Endothelial cell (in vitro differentiated cells): ENCODE measurements around the gene RIMS3. TPM values are rescaled to one million over a fixed set of nuclear protein-coding genes. Genes with fewer than 3 reads are reported as not detected.
"Not testable (repeated sequence)": the region's sequence is repeated elsewhere in the genome, so short reads cannot be mapped to it uniquely, and the experiment has no call there.

ENCODE experiments used
- DNase-seq: peaks from one replicate; pipeline ENCODE4 v3.0.0; 2021; ENCODE audit warnings: low spot score
- H3K27ac Mint-ChIP-seq: one replicate; pipeline ENCODE4 v1.8.0; 2021; ENCODE audit warnings: mixed read lengths, inconsistent platforms; ENCODE audit not compliant: unreplicated experiment
- H3K27me3 Mint-ChIP-seq: one replicate; pipeline ENCODE4 v1.8.0; 2021; ENCODE audit warnings: mild to moderate bottlenecking, moderate library complexity, mixed read lengths, inconsistent platforms; ENCODE audit not compliant: unreplicated experiment
- H3K36me3 Mint-ChIP-seq: one replicate; pipeline ENCODE4 v1.8.0; 2021; ENCODE audit warnings: mild to moderate bottlenecking, low read depth, mixed read lengths, inconsistent platforms; ENCODE audit not compliant: unreplicated experiment
- H3K4me1 Mint-ChIP-seq: one replicate; pipeline ENCODE4 v1.8.0; 2021; ENCODE audit warnings: mild to moderate bottlenecking, mixed read lengths, inconsistent platforms; ENCODE audit not compliant: unreplicated experiment
- H3K4me3 Mint-ChIP-seq: one replicate; pipeline ENCODE4 v1.8.0; 2021; ENCODE audit warnings: mild to moderate bottlenecking, mixed read lengths, inconsistent platforms; ENCODE audit not compliant: unreplicated experiment
- H3K9me3 Mint-ChIP-seq: one replicate; pipeline ENCODE4 v1.8.0; 2021; ENCODE audit warnings: mixed read lengths, inconsistent platforms; ENCODE audit not compliant: unreplicated experiment
- CTCF ChIP-seq: fragments of 200-600 bp; sonication (generic); IDR thresholded peaks from one replicate; pipeline ENCODE4 v1.5.0; 2021; ENCODE audit warnings: antibody characterized with exemption; ENCODE audit not compliant: unreplicated experiment
- total RNA-seq: library from RNA; stranded (reverse); fragmentation: NEBNext Ultra II Directional; extraction: Animal tissue kit (Norgen Biotek cat#: 25700); gene quantifications from one replicate; pipeline ENCODE4 v1.2.1, GENCODE V29; 2021; ENCODE audit not compliant: unreplicated experiment

The RIMS3 gene
- total RNA-seq, 1 donor from 2014 or later = 5.4 TPM

GRCh38 chr1:40704817-40705733, 39.6 kb upstream of the RIMS3 start:
- H3K9me3 Mint-ChIP-seq = no peaks in the 10 kb centered on the region
- DNase-seq = no peak
- H3K27ac Mint-ChIP-seq = no peak overlapping the region
- peaks cover 3% of the 10 kb centered on the region for H3K27me3 Mint-ChIP-seq
- H3K4me1 Mint-ChIP-seq = peaks cover 18% of the 10 kb centered on the region
- no peak overlapping the region for H3K4me3 Mint-ChIP-seq
- no peaks in the 10 kb centered on the region for H3K36me3 Mint-ChIP-seq
- TF ChIP-seq CTCF = no peak

GRCh38 chr1:40703316-40703715, 37.8 kb upstream of the RIMS3 start:
- no peaks in the 10 kb centered on the region for H3K36me3 Mint-ChIP-seq
- H3K4me1 Mint-ChIP-seq = peaks cover 8% of the 10 kb centered on the region
- DNase-seq = no peak
- H3K27me3 Mint-ChIP-seq = no peaks in the 10 kb centered on the region
- no peaks in the 10 kb centered on the region for H3K9me3 Mint-ChIP-seq
- TF ChIP-seq CTCF = no peak
- no peak overlapping the region for H3K27ac Mint-ChIP-seq
- H3K4me3 Mint-ChIP-seq = no peak overlapping the region

- not testable (repeated sequence) for H3K36me3 Mint-ChIP-seq, H3K27me3 Mint-ChIP-seq, H3K27ac Mint-ChIP-seq, H3K4me3 Mint-ChIP-seq, DNase-seq, H3K4me1 Mint-ChIP-seq, H3K9me3 Mint-ChIP-seq
Observed at GRCh38 chr1:40702810-40703209, 37.3 kb upstream of the RIMS3 start.

- no peak for DNase-seq
- H3K36me3 Mint-ChIP-seq = no peaks in the 10 kb centered on the region
- H3K27ac Mint-ChIP-seq = no peak overlapping the region
- H3K27me3 Mint-ChIP-seq = no peaks in the 10 kb centered on the region
- H3K4me1 Mint-ChIP-seq = peaks cover 9% of the 10 kb centered on the region
- no peaks in the 10 kb centered on the region for H3K9me3 Mint-ChIP-seq
- no peak for TF ChIP-seq CTCF
- no peak overlapping the region for H3K4me3 Mint-ChIP-seq
Observed at GRCh38 chr1:40701684-40702083, 36.2 kb upstream of the RIMS3 start.

GRCh38 chr1:40699787-40700186, 34.3 kb upstream of the RIMS3 start:
- Mint-ChIP-seq H3K4me1 (peaks cover 13% of the 10 kb centered on the region), H3K9me3 (no peaks in the 10 kb centered on the region), H3K4me3 (no peak overlapping the region), H3K36me3 (no peaks in the 10 kb centered on the region), H3K27me3 (no peaks in the 10 kb centered on the region), H3K27ac (no peak overlapping the region)
- no peak for DNase-seq
- TF ChIP-seq CTCF = no peak
